SK-N-DZ (cell line): ENCODE measurements around the gene RFFL. TPM values are rescaled to one million over a fixed set of nuclear protein-coding genes. Genes with fewer than 3 reads are reported as not detected.
"Not testable (repeated sequence)": the region's sequence is repeated elsewhere in the genome, so short reads cannot be mapped to it uniquely, and the experiment has no call there.

Experiments
- DNase-seq: peaks from one replicate; pipeline ENCODE4 v3.0.0-alpha.2; 2015; ENCODE audit warnings: low spot score
- polyA plus RNA-seq, 2 experiments: library from polyadenylated mRNA; depleted of rRNA; stranded (reverse); fragments of >200 nt; gene quantifications; 2 replicates each; pipeline ENCODE4 v1.2.3, GENCODE V29; 2014

RFFL gene, protein sequence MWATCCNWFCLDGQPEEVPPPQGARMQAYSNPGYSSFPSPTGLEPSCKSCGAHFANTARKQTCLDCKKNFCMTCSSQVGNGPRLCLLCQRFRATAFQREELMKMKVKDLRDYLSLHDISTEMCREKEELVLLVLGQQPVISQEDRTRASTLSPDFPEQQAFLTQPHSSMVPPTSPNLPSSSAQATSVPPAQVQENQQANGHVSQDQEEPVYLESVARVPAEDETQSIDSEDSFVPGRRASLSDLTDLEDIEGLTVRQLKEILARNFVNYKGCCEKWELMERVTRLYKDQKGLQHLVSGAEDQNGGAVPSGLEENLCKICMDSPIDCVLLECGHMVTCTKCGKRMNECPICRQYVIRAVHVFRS
- 8.5 and 9.7 TPM in 2 replicates for polyA plus RNA-seq (2014; cell fraction: cytosol; rRNA removed)
- polyA plus RNA-seq (2014; cell fraction: nucleus; rRNA removed): 3.3 and 7.7 TPM in 2 replicates

DNA sequence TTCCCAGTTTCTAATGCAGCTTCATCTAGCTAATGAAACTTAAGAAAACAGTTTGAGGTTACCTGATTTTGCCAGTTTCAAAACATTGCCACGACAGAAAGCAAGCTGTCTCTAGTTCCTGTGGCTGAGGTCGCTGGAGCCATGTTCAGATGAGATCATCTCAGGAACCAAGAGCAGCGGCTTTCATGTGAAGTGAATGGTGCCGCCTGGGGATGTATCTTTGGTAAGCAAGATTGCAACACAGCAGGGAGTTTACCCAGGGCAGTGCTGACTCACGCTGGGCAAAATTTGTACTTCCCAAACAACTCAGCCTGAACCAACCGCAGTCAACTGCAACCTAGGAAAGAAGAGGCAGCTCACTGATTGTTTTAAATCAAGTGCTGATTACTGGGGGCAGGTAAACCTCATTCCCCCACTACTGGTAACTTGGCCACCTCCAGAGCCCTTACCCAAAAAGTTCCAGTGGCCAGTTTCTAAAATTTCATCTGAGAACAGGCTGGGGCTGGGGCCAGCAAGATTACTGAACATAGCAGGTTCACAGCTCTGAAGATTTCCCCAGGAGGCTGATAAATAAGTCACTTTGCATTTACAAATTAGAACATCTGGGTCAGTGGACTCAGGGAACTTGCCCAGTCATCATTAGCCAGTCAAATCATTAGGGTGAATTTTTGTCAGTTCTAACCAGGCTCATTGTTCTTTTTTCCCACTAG lies at the start of gene RFFL:
RFFL (minus strand) TSS at position 194 of the 710 bp plus-strand sequence. CDS start 37,154 bp downstream, outside the sequence.
- DNase-seq: no peak

- DNase-seq: not testable (repeated sequence)
Measured at GRCh38 chr17:35110791-35111190, 47.3 kb upstream of the RFFL start.

GRCh38 chr17:35104844-35105450 lies 41.4 kb upstream of the RFFL start:
- no peak for DNase-seq

- DNase-seq: no peak
Measured at GRCh38 chr17:35103271-35103670, 39.8 kb upstream of the RFFL start.

DNA sequence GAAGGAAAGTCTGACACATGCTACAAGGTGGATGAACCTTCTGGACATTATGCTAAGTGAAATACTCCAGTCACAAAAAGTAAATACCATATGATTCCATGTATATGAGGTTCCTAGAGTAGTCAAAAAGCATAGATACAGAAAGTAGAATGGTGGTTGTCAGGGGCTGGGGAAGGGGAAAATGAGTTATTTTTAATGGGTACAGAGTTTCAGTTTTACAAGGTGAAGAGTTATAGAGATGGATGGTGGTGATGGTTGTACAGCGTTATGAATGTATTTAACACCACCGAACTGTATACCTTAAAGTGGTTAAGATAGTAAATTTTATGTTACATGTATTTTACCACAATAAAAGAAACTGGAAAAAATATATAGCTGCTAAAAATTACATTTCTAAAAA lies 38.2 kb upstream of the RFFL start:
- DNase-seq: no peak

- DNase-seq: no peak
Measured at GRCh38 chr17:35101036-35101435, 37.5 kb upstream of the RFFL start.

DNA sequence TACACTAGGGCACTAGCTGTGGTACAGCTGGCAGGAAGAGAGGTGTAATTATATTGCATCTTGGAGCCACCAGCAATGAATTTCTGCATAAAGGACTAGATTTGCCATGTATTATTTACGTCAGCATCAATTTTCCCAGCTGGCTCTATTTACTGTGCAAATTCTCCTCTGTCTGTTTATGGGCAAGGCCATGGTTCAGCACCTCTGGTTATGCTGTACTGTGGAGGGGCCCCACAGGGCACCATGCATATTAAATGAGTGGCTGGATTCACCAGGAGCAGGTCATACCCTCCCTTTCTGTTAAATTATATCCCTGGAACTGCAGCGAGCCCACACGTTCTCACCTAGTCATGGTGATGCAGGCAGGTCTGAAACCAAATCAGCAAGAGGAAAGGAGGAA lies 36.4 kb upstream of the RFFL start:
- no peak for DNase-seq

GRCh38 chr17:35097776-35098175 lies 34.3 kb upstream of the RFFL start:
- no peak for DNase-seq

DNA sequence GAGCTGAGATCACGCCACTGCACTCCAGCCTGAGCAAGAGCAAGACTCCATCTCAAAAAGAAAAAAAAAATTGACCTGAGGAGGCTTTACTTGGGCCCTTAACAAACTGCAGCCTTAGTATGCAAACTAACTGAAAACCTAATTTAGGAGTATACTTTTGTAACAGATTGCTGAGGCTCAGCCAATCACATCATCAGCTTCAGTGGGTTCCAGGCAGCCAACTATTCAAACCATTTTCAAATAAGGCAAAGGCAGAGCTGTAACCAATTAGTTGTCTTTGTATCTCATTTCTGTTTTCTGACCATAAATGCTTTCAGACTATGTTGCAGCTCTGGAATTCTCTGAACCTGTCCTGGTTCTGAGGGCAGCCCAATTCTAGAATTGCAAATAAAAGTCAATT lies 32.2 kb upstream of the RFFL start:
- DNase-seq: no peak

DNA sequence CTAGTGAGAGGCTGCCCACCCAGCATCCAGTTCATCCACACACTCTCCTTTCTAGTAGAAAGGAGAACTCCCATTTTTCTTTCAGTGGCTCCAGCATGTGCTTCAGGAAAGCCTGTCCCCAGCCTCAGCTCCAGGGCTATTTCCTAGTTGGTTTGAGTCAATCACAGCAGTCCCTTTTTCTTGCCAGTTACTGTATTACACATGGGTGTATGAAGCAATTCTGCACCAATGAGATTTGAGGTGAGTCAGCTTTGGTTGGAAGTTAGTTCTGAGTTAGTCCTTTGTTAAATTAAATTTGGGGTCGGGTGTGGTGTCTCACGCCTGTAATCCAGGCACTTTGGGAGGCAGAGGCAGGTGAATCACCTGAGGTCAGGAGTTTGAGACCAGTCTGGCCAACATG lies 31.4 kb upstream of the RFFL start:
- DNase-seq: no peak

DNA sequence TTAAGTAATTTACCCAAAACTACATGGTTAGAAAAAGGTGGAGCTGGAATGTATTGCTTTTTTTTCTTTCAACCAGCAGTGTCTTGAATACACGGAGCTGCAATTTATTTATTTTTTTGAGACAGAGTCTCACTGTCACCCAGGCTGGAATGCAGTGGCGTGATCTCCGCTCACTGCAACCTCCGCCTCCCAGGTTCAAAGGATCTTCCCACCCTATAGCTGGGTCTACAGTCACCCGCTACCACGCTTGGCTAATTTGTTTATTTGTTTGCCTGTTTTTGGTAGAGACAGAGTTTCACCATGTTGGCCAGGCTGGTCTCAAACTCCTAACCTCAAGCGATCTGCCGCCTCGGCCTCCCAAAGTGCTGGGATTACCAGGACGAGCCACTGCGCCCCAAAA lies 27.2 kb upstream of the RFFL start:
- not testable (repeated sequence) for DNase-seq

DNA sequence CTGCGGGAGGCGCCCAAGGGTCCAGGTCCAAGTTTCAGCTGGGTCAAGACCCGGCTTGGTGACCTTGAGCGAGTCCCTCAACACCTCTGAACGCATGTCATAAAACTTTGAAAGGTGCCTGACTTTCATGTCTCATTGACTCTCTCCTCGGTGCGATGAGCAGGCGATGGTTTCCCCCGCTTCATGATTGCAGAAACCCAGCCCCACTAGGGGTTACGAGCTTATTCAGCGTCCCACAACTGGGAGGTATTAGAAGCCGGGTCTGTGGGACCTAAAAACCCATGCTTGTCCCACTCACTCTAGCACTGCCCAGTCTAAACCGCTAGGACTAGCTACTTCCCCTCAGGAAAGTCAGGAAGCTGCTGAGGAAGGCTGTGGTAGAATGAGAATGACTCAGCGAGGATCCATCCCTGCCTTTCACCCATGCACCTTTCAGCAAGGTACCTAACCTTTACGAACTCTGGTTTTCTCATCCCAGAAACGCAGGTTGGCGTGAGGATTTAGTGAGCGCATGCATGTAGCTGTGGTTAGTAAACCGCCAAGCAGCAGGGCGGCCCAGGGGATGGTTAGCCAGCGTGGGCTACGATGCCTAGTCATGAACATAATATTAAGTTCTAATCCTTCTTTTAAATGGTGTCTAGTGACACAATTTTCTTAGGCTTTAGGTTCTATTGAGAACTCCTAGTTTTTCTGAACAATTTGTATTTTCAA lies 26.2 kb upstream of the RFFL start:
- no peak for DNase-seq

GRCh38 chr17:35088881-35089585 lies 25.5 kb upstream of the RFFL start:
- peak; percentile 70 for DNase-seq

- peak; percentile 42 for DNase-seq
Measured at GRCh38 chr17:35088356-35088880, 24.9 kb upstream of the RFFL start.

- peak; percentile 3 for DNase-seq
Measured at GRCh38 chr17:35087731-35088355, 24.3 kb upstream of the RFFL start.

- no peak for DNase-seq
Measured at GRCh38 chr17:35086931-35087573, 23.5 kb upstream of the RFFL start.

DNA sequence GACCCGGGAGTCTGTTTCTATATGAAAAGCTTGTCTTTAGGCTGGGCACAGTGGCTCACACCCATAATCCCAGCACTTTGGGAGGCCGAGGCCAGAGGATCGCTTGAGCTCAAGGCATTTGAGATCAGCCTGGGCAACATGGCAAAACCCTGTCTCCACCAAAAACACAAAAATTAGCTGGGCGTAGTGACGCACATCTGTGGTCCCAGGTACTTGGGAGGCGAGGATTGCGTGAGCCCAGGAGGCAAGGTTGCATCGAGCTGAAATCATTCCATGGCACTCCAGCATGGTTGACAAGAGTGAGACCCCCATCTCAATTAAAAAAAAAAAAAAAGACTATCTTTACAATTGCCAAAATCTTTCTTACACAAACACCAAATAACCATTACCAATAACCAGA lies 22.7 kb upstream of the RFFL start:
- no peak for DNase-seq

DNA sequence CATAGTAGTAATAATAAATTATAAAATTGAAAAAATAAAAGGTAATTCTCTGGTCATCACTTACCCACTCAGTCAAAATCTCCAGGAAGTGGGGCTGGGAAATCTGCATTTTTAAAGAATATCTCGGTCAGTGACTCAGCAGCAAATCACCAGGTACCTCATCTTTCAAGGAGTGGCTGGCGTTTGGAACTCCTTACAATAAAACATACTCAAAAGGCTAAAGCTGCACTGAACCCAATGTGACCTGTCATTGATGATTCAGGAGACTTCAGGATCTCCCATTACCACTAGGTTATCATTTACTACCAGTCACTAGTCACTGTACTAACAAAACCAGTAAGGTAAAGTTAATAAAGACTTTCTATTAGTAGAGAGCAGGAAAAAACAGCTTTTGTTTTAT lies 21.5 kb upstream of the RFFL start:
- no peak for DNase-seq

- DNase-seq: no peak
Measured at GRCh38 chr17:35083071-35083470, 19.6 kb upstream of the RFFL start.

- DNase-seq: no peak
Measured at GRCh38 chr17:35082073-35082657, 18.7 kb upstream of the RFFL start.
